Hippocampal formation (tissue), 2 donors: ENCODE results near the gene NQO1.

ENCODE experiments used
- DNase-seq, 2 donors: peaks; one replicate each; lab custom pipeline; 2025; lab: John Stamatoyannopoulos, UW

Gene NQO1

GRCh38 chr16:69706256-69706974 is 19.9 kb downstream of the NQO1 start:
- DNase-seq, result no peak

GRCh38 chr16:69703638-69704037 is 22.7 kb downstream of the NQO1 start:
- no peak for DNase-seq

- DNase-seq, result no peak
Measured at GRCh38 chr16:69701866-69702265, 24.5 kb downstream of the NQO1 start.

- DNase-seq, result no peak
Measured at GRCh38 chr16:69701452-69701851, 24.9 kb downstream of the NQO1 start.

- DNase-seq, result no peak
Measured at GRCh38 chr16:69699915-69700314, 26.4 kb downstream of the NQO1 start.

- no peak for DNase-seq
Measured at GRCh38 chr16:69698404-69698803, 28.0 kb downstream of the NQO1 start.

- no peak for DNase-seq
Measured at GRCh38 chr16:69693916-69694315, 32.4 kb downstream of the NQO1 start.

- peak in 1 of 2 donors; percentile 31 for DNase-seq
Measured at GRCh38 chr16:69691980-69692911, 34.1 kb downstream of the NQO1 start.

- DNase-seq, result no peak
Measured at GRCh38 chr16:69688589-69688988, 37.8 kb downstream of the NQO1 start.

GRCh38 chr16:69680358-69680757 is 46.0 kb downstream of the NQO1 start:
- DNase-seq, result no peak

GRCh38 chr16:69672998-69673713 is 53.2 kb downstream of the NQO1 start:
- no peak for DNase-seq

- no peak for DNase-seq
Measured at GRCh38 chr16:69672315-69672997, 53.9 kb downstream of the NQO1 start.

- no peak for DNase-seq
Measured at GRCh38 chr16:69669577-69669976, 56.8 kb downstream of the NQO1 start.

GRCh38 chr16:69663846-69664245 is 62.5 kb downstream of the NQO1 start:
- no peak for DNase-seq

- DNase-seq, result no peak
Measured at GRCh38 chr16:69662901-69663300, 63.5 kb downstream of the NQO1 start.

- no peak for DNase-seq
Measured at GRCh38 chr16:69660166-69660565, 66.2 kb downstream of the NQO1 start.
